HS-27A (cell line): ENCODE results near the gene BAIAP3.

Experiments
- DNase-seq: peaks from one replicate; pipeline ENCODE4 v3.0.0-alpha.2; 2012; ENCODE audit warnings: low read depth, missing footprints

BAIAP3 gene

DNA sequence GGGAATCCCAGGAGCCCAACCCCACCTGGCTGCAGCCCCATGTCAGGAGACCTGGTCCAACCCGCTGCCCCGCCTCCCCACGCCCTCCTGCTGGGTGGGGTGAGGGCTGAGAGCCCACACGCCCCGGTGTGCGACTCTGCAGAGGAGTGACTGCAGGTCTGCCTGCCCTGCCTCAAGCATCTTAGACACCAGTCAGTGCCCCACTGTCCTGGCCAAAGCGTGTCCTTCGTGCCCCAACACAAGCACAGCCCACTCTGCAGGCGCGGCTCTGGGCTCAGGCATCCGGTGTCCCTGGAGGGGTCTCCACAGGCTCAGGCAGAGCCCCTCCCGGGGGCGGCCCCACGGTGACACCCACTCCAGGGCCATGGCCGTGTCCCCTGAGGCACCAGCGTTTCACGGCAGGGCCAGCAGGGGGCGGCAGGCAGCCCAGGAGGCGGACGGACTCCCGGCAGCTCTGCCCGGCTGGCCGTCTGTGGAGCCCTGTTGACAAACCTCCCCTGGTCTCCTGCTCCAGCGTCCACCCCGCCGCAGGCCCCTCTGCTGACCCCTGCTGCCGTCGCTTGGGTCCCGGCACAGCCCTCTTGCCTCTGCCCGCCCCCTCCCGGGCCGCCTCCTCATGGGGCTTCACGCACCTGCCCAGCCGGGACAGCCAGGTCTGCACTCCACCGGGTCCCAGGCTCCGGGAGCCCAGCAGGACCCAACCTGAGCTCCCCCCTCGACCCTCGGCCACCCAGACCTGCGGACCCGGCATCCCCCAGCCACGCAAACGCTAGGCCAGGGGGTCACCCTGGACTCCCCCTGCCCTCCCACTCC is 32.6 kb upstream of the BAIAP3 start:
- DNase-seq: no peak

DNA sequence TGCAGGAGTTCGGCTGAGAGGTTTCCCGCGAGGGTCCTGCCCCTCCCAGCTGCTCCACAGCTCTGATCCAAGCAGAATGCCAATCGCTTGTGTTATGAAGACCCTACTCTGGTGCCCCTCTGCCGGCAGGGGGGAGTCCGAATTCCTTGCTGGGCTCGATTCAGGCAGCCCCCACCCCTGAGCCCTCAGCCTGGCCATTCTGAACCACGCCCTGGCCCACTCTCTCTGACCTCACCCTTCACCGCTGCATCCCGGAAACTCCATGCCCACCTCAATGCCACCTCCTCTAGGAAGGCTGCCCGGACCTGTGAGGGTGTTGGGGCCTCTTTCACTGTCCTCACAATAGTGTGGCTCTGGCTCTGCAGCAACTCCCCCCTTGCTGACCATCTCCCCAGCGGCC is 31.9 kb upstream of the BAIAP3 start:
- no peak for DNase-seq

DNA sequence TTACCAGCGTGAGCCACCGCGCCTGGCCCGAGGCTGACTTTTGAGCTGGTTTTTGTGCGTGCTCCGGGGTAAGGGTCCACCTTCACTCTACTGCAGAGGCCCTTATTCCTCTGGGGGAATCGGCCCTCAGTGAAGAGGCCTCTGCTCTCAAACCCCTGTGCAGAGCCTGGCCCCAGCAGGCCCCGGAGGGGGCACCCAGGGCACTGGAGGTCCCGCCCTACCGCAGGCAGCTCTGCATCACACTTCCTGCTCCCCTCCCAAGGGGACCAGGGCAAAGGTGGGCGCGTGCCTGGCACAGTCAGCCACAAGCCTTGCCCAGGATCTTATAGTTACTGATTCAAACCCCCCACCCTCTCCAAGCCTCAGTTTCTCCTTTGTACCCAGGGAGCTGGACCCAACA is 27.6 kb upstream of the BAIAP3 start:
- DNase-seq: no peak

DNA sequence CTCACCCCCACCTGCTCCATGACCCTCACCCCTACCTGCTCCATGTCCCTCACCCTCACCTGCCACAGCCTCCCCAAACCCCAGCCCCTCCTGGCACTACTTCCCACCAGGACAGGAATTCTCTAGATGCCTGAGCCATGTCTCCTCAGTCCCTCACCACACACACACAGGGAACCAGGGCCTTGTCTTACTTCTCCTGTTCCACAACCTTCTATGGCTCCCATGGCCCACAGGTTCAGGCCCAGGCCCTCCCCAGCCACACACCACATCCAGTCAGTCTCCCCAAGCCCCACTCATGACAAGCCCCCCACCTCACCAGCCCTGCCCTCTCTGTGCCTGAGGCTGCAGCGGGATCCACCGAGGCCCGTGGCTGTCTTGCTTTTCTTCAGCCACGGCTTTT is 27.1 kb upstream of the BAIAP3 start:
- no peak for DNase-seq

DNA sequence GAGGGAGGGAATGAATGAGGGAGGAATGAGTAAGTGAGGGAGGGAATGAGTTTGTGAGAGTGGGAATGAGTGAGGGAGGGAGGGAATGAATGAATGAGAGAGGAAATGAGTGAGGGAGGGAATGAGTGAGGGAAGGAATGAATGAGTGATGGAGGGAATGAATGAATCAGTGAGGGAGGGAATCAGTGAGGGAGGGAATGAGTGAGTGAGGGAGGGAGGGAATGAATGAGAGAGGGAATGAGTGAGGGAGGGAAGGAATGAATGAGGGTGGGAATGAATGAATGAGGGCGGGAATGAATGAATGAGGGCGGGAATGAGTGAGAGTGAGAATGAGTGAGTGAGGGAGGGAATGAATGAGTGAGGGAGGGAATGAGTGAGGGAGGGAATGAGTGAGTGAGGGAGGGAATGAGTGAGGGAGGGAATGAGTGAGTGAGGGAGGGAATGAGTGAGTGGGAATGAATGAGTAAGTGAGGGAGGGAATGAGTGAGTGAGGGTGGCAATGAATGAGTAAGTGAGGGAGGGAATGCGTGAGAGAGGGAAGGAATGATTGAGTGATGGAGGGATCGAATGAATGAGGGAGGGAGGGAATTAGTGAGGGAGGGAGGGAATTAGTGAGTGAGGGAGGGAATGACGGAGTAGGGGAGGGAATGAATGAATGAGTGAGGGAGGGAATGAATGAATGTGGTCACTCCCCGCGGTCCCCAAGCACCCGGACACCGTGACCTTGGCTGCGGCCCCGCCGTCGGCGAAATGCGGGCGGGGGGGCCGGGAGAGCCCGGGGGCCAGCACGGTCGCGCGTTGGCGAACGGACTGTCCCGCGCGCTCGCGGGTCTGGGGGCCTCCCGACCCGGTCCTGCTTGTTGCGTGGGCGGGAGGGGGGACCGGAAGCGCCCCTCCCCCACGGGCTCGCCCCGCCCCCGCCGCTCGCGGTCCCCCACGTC is 25.1 kb upstream of the BAIAP3 start:
- DNase-seq: no peak

DNA sequence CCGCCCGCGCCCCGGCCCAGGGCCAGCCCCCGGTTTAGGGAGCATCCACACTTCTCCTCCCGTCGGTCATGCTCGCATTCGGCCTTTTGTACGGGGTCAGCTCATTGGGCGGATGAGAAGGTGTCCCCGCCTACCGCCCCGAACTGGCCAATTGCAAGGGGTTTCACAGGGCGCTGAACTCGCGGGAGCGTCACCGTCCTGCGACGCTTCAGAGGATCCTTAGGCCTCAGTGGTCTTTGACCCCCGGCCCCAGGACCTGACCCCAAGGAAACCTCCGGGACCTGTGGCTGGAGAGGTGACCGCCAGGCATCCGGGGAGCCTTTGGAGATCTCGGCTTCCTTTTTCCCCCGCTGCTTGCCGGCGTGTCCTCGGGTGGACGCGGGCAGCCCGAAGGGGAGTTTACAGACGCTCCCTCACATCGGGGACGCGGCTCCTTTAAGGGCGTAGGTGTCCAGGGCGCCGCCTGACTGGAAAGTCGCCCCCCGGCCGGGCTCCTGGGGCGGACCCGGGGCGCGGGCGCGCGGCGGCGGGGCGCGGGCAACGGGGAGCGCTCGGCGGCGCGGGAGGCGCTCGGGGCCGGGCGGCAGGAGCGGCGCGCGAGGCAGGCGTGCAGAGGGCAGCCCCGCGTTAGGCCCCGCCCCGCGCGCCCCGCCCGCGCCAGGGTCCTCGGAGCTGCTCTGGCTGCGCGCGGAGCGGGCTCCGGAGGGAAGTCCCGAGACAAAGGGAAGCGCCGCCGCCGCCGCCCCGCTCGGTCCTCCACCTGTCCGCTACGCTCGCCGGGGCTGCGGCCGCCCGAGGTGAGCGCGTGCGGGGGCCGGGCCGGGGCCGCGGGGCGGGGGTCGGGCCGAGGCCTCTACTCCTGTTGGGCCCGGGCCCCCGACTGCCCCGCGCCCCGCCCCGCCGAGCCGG is 24.2 kb upstream of the BAIAP3 start, which contains the start of gene UBE2I:
Gene UBE2I, plus strand, starts transcription at position 660 of the 909 bp plus-strand sequence. CDS start 4,395 bp downstream, outside the sequence.
- DNase-seq: peak; percentile 97

DNA sequence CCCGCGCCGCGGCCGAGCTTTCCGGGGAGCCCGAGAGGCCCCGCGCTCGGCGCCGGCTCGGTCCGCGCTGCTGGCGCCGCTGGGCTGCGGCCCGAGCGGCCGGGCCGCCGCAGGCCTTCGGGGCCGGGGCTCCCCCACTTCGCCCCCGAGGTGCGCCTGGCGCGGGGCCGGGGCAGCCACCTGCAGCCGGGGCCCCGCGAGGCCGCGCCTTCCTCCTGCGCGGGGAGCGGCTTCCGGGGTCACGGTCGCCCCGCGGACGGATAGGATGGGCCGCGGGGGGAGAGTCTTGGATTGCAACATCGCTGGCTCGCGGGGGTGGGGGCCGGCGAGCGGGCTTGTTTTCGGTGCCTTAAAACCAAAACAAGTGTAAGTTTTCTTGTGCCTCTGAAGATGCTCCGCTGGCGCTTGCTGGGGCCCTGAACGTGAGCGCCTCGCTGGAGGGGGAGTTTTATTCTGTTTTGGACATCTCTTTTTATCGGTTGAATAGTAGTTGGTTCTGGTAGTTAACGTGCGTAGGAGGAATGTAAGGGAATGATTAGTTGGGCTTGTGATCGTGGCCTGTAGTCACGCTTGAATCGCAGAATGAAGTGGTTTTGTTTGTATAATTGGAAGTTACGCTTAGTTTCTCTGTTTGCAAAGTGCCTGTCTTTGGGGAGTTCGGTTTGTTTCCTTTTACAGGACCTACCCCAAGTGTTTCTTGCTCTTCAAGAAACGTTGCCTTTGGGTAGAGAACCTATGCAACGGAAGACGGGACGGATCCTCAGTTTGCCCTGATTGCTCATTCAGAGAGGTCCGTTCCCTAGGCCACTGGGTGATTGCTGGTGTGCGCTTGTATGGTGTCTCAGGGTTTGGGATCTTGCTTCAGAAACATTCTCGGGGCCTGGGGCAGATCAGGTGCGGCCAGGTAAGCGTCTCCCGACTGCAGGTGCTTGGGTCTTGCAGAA is 23.3 kb upstream of the BAIAP3 start:
- DNase-seq: no peak

DNA sequence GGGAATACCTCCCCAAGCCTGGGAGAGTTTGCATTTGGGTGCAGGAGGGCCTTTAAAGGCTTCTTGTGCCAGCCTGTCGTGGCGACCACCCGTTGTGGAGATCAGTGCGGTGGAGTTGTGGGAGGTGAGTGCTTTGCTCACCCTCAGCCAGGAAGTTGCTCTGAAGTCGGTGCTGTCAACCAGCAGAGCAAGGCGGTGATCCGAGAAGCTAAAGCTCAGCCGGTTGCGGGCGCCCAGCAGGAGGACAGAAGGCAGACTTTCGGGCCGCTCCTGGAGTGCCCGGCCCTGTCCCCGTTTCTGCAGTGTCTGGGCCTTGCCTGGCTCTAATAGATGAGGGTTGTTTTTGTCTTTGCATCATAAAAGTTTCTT is 22.6 kb upstream of the BAIAP3 start:
- no peak for DNase-seq

DNA sequence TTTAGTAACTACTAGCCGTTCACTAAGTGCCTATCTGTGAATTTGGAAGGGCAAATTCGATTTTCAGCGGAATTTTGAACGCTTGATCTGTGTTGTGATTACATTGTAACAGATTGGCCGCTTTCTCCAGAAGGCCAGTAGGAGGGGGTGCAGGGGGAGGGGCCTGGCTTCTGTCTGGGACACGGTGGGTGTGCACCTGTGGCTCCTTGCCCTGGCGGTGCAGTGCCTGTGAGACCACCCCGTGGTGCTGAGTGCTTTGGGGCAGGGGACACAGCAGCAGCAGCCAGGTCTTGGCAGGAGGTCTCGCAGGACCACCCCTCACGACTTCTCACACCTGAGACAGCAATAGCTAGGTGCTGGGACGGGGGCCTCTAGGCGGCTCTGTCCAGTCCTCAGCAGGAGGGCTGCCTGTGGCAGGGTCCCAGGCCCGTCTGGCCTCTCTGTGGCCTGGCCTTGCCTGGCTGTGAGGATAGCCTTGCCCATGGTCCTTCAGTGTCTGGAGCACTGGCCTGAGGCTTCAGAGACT is 22.2 kb upstream of the BAIAP3 start:
- DNase-seq: no peak

DNA sequence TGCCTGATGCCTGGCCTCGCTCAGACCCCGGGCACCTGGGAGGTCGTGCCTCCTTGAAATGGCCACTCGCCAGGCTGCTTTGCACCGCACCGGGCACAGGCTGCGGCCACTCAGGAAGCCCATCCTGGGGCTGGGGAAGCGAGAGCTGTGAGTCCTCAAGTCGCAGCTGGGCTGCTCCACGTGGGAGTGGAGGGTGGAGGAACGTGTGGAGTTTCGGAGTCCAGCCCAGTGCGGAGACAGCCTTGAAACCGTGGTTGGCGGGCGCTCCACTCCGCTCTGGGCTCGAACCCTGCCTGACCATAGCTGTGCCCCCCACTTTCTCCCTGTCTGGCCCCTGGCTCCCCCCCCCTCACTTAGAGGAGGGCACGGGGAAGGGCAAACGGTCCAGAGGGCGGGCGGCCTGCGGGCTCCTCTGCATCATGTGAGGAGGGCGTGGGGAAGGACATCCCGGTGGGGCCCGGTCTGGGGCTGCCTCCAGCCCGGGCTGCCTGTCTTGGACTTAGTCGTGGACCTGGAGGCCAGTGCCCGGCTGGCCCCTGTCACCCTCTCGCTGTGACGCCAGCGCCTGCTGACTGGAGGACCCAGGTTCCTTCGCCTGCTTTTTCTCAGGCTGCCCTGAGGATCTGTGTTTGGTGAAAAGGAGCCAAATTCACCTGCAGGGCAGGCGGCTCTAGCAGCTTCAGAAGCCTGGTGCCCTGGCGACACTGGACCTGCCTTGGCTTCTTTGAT is 21.5 kb upstream of the BAIAP3 start:
- no peak for DNase-seq

DNA sequence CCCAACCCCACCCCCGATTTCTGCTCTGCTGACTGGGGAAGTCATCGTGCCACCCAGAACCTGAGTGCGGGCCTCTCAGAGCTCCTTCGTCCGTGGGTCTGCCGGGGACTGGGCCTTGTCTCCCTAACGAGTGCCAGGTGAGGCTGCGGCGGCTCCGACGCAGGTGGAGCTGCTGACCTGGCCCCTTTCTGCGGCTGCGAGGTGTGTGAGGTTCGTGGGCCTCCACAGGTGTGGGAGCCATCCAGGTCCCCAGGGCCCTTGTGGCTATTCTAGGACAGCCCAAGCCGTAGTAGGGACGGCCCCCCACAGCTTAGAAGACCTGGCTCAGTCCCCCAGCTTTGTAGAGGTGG is 21.0 kb upstream of the BAIAP3 start:
- DNase-seq: no peak

DNA sequence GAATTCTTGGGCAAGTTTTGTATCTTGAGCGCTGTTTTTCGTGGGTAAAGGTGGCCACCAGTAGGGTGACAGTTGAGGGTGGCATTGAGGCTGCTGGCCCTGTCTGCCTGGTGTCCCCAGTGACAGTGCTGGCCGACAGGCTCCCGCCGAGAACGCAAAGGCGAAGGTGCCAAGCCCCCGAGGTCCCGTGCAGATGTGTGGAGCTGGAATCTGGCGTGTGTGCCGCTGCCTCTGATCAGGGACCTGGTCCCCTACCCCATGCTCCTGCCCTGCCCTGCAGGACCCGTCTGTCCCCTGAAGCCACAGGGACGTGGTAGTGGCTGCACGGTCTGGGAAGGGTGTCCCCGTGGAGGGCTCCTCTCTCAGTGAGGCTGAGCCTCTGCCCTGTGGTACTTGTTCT is 20.5 kb upstream of the BAIAP3 start:
- no peak for DNase-seq

DNA sequence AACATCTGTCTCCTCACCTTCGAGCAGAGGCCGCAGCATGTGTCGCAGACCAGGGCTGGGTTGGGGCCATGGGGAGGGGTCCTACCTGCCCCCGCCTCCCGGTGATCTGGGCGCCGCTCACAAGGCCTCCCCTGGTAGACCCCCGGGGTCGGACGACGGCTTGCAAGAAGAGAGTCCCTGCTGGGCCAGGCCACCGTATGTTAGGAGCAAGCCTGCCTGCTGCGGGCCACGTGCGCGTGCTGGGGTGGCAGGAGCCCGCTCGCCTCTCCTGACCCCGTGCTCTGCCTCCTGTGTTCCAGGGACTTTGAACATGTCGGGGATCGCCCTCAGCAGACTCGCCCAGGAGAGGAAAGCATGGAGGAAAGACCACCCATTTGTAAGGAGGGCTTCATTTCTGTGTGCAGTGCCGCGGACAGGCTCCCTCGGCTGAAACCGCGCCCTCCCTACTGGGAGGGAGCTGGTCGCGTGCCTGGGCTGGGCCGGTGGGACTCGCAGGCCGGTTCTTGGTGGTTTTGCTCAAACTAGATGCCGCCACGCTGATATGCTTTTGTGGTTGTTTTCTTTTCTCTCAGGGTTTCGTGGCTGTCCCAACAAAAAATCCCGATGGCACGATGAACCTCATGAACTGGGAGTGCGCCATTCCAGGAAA is 19.6 kb upstream of the BAIAP3 start:
- DNase-seq: no peak

DNA sequence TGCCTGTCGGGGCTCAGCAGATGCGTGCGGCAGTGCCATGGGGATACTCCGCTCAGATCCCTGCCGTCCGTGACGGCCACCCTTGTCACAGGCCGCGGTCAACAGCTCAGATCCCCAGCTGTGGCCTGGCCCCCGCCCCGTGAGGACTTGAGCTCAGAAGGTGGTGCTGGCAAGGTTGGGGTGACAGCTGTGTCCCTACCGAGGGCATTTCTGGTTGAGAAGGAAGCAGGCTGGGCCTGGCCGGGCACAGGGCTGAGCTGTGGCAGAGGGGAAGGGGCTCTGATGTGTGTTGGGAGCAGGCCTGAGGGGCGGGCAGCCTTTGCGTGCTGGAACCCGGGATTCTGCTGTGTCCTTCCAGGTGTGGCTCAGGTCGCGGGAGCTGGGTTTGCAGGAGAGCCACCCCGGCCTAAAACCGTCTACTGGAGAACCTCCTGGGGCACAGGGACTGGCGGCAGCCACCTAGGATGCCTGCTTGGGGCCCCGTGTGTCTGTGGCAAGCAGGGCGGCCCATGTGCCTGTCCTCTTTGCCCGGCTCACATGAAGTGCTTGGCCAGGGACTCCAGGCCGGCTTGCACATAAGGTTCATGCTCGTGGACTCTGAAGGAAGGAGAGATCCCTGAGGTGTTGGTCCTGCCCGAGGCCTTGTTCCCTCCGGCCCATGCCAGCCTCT is 18.9 kb upstream of the BAIAP3 start:
- no peak for DNase-seq

DNA sequence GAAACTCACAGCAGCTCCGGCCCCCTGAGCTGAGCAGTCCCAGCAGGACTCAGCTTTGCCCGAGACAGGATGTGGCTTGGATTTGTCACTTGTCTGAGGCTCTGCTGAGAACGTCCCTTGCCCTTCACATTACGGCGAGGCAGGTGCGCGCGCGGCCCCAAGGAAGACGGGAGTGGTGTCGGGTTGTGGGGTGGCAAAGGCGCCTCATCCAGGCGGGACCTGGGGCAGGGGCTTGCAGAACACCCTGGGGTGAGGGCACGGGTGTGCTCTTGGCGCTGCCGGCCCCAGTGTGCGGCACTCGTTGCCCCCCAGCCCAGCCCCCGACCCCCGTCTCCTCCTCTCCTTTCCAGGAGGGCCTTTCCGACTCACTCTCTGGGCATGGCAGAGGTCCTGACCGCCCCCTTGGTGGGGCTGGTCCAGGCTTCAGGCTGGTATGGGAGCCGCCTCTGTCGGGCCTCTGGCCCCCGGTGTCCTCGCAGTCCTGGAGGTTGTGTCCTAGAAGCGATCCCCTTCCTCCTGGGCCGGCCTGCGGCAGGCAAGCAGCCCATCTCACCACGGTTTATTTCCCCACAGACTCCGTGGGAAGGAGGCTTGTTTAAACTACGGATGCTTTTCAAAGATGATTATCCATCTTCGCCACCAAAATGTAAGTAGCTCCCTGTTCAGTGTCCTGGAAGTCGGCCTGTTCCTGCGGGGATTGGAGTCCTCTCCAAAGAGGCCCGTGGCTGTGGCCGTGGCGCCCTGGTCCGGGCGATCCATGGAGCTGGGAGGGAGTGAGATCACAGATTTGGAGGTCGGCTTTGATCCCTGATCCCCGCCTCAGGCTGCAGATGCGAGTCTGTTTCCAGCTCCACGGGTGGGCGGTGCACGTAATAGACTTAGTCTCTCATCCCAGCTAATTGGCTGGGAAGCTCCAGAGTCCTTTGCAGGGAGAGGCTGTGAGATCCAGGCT is 18.1 kb upstream of the BAIAP3 start:
- DNase-seq: no peak

DNA sequence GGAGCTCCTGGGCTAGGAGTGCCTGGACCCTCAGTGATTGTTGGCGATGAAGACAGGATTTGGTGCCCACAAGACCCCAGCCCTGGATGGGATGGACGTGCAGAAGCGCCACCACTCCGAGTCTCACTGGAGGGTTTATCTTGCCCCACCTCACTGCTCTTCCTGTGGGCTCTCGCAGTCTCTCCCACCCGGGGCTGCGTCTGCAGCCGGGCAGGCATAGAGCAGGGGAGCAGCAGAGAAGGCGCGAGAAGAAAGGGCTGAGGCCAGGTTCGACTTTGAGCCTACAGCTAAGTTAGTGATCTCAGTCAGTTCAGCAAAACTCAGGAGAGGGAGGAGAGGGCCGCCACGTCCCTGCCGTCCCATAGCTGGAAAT is 17.4 kb upstream of the BAIAP3 start:
- DNase-seq: no peak

DNA sequence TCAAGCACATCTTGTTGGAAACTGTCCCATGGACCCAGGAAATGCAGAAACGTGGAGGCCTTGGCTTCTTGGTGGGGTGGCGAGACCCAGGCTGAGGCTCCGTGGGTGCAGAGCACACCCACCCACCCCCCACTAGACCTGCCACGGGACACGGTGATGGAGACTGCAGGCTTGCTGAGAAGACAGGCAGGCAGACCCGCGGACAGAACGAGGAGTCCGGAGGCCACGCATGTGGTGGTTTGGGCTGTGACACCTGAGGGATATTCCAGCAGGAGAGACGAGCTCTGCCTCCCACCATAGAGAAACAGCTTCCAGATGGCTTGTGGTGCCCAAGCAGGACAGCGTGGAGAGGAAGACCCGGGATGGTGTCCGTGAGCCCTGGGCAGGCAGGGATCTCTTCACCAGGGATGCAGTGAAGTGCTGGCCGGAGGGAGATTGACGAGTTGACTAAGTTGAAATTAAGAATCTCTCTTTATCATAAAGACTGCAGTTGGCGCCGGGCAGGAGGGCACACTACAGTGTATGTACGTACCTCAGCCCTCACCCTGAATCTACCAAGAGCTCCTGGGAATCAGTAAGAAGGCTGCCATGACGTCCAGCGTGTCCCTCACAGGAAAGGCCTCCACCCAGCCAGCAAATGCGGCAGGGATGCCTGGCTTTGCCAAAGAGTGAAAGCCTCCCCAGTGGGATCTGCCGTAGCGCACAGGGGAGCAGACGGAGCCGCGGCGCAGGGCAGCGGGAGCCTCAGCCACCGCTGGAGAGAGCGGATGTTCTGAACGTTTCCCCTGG is 15.8 kb upstream of the BAIAP3 start:
- DNase-seq: no peak
